Nephron (organoid): Measurements from ENCODE around the gene CEP152.

ENCODE experiments used
- H3K27ac Mint-ChIP-seq, 3 experiments: 2 replicates each; pipeline ENCODE4 v1.8.0; 2020; ENCODE audit warnings: mixed read lengths in 3 of 3, mild to moderate bottlenecking in 2 of 3, moderate library complexity in 1 of 3
- H3K27me3 Mint-ChIP-seq: 2 replicates; pipeline ENCODE4 v1.8.0; 2021; ENCODE audit warnings: low read depth, mild to moderate bottlenecking, moderate library complexity, mixed read lengths
- H3K36me3 Mint-ChIP-seq: 2 replicates; pipeline ENCODE4 v1.8.0; 2020; ENCODE audit warnings: low read depth, mixed read lengths
- H3K4me1 Mint-ChIP-seq: 2 replicates; pipeline ENCODE4 v1.8.0; 2020; ENCODE audit warnings: mixed read lengths
- H3K4me3 Mint-ChIP-seq, 3 experiments: 2 replicates each; pipeline ENCODE4 v1.8.0; 2020; ENCODE audit warnings: mild to moderate bottlenecking in 3 of 3, mixed read lengths in 3 of 3, moderate library complexity in 2 of 3
- H3K9me3 Mint-ChIP-seq: 2 replicates; pipeline ENCODE4 v1.8.0; 2020; ENCODE audit warnings: mixed read lengths
- CTCF ChIP-seq, 3 experiments: fragments of 200-600 bp; sonication (generic); IDR thresholded peaks; one replicate each; pipeline ENCODE4 v1.5.0; 2021; ENCODE audit warnings: antibody characterized with exemption in 3 of 3; ENCODE audit not compliant: unreplicated experiment in 3 of 3

CEP152 gene

GRCh38 chr15:48805591-48805990 is 5.3 kb downstream of the CEP152 start:
- H3K36me3 Mint-ChIP-seq, result no peaks in the 10 kb centered on the region
- H3K27ac Mint-ChIP-seq, result peak overlapping the region in 2 of 3 experiments; percentile 24 to 89
- H3K4me3 Mint-ChIP-seq, result no peak overlapping the region
- TF ChIP-seq CTCF (IDR thresholded peaks at IDR 0.05; ENCODE audit: unreplicated experiment in 3 of 3), result no peak
- H3K9me3 Mint-ChIP-seq, result no peaks in the 10 kb centered on the region
- H3K27me3 Mint-ChIP-seq, result no peaks in the 10 kb centered on the region
- peaks cover 31% of the 10 kb centered on the region for H3K4me1 Mint-ChIP-seq

GRCh38 chr15:48803877-48804276 is 7.0 kb downstream of the CEP152 start:
- Mint-ChIP-seq H3K36me3 (no peaks in the 10 kb centered on the region), H3K27ac (no peak overlapping the region), H3K9me3 (no peaks in the 10 kb centered on the region), H3K4me1 (peaks cover 33% of the 10 kb centered on the region), H3K27me3 (no peaks in the 10 kb centered on the region), H3K4me3 (no peak overlapping the region)
- no peak for TF ChIP-seq CTCF (IDR thresholded peaks at IDR 0.05; ENCODE audit: unreplicated experiment in 3 of 3)

- no peak overlapping the region for H3K4me3 Mint-ChIP-seq
- no peaks in the 10 kb centered on the region for H3K9me3 Mint-ChIP-seq
- peaks cover 40% of the 10 kb centered on the region for H3K4me1 Mint-ChIP-seq
- H3K36me3 Mint-ChIP-seq, result no peaks in the 10 kb centered on the region
- H3K27ac Mint-ChIP-seq, result no peak overlapping the region
- H3K27me3 Mint-ChIP-seq, result no peaks in the 10 kb centered on the region
- no peak for TF ChIP-seq CTCF (IDR thresholded peaks at IDR 0.05; ENCODE audit: unreplicated experiment in 3 of 3)
Observed at GRCh38 chr15:48802867-48803266, 8.0 kb downstream of the CEP152 start.

GRCh38 chr15:48802257-48802656 is 8.6 kb downstream of the CEP152 start:
- Mint-ChIP-seq H3K27me3 (no peaks in the 10 kb centered on the region), H3K27ac (no peak overlapping the region), H3K9me3 (no peaks in the 10 kb centered on the region), H3K4me3 (no peak overlapping the region), H3K4me1 (peaks cover 41% of the 10 kb centered on the region), H3K36me3 (no peaks in the 10 kb centered on the region)
- no peak for TF ChIP-seq CTCF (IDR thresholded peaks at IDR 0.05; ENCODE audit: unreplicated experiment in 3 of 3)

GRCh38 chr15:48800811-48801455 is 9.9 kb downstream of the CEP152 start:
- H3K36me3 Mint-ChIP-seq, result no peaks in the 10 kb centered on the region
- no peak overlapping the region for H3K4me3 Mint-ChIP-seq
- peaks cover 29% of the 10 kb centered on the region for H3K4me1 Mint-ChIP-seq
- H3K27me3 Mint-ChIP-seq, result no peaks in the 10 kb centered on the region
- no peaks in the 10 kb centered on the region for H3K9me3 Mint-ChIP-seq
- peak overlapping the region; percentile 16 to 45 (median 28) for H3K27ac Mint-ChIP-seq
- peak; percentile 46 to 57 (median 55) for TF ChIP-seq CTCF (IDR thresholded peaks at IDR 0.05; ENCODE audit: unreplicated experiment in 3 of 3)

- Mint-ChIP-seq H3K4me1 (peaks cover 22% of the 10 kb centered on the region), H3K9me3 (no peaks in the 10 kb centered on the region), H3K27ac (peak overlapping the region in 2 of 3 experiments; percentile 16 to 28), H3K27me3 (no peaks in the 10 kb centered on the region), H3K4me3 (no peak overlapping the region), H3K36me3 (no peaks in the 10 kb centered on the region)
- no peak for TF ChIP-seq CTCF (IDR thresholded peaks at IDR 0.05; ENCODE audit: unreplicated experiment in 3 of 3)
Observed at GRCh38 chr15:48800245-48800644, 10.6 kb downstream of the CEP152 start.
